Dedifferentiated amniotic fluid mesenchymal stem cell (primary cell): ENCODE measurements around the gene CENPU.
"Not testable (repeated sequence)": the region's sequence is repeated elsewhere in the genome, so short reads cannot be mapped to it uniquely, and the experiment has no call there.

Experiments
- DNase-seq: peaks from one replicate; pipeline ENCODE4 v3.0.0-alpha.2; 2016; ENCODE audit errors: extremely low spot score

CENPU gene

GRCh38 chr4:184733654-184734524 lies at the start of gene CENPU:
Gene CENPU (minus strand): TSS chr4:184734096. CDS start chr4:184734062, 34 bp downstream.
- peak; percentile 98 for DNase-seq

- no peak for DNase-seq
Observed at GRCh38 chr4:184782731-184783373, 49.0 kb upstream of the CENPU start.

- DNase-seq: not testable (repeated sequence)
Observed at GRCh38 chr4:184779160-184779559, 45.3 kb upstream of the CENPU start.

GRCh38 chr4:184778325-184778724 lies 44.4 kb upstream of the CENPU start:
- no peak for DNase-seq

- DNase-seq: no peak
Observed at GRCh38 chr4:184776821-184777220, 42.9 kb upstream of the CENPU start.

GRCh38 chr4:184775854-184776555 lies 42.1 kb upstream of the CENPU start:
- DNase-seq: no peak

GRCh38 chr4:184774152-184774551 lies 40.3 kb upstream of the CENPU start:
- no peak for DNase-seq

GRCh38 chr4:184771416-184771815 lies 37.5 kb upstream of the CENPU start:
- no peak for DNase-seq

GRCh38 chr4:184769141-184769765 lies 35.4 kb upstream of the CENPU start:
- no peak for DNase-seq

GRCh38 chr4:184768296-184768695 lies 34.4 kb upstream of the CENPU start:
- no peak for DNase-seq

- no peak for DNase-seq
Observed at GRCh38 chr4:184766446-184766845, 32.5 kb upstream of the CENPU start.

- DNase-seq: no peak
Observed at GRCh38 chr4:184765473-184766340, 31.8 kb upstream of the CENPU start.

- DNase-seq: no peak
Observed at GRCh38 chr4:184764601-184765000, 30.7 kb upstream of the CENPU start.

- DNase-seq: no peak
Observed at GRCh38 chr4:184763150-184763780, 29.4 kb upstream of the CENPU start.

- DNase-seq: no peak
Observed at GRCh38 chr4:184762100-184762499, 28.2 kb upstream of the CENPU start.

GRCh38 chr4:184760681-184761080 lies 26.8 kb upstream of the CENPU start:
- no peak for DNase-seq

GRCh38 chr4:184757810-184758209 lies 23.9 kb upstream of the CENPU start:
- DNase-seq: no peak

GRCh38 chr4:184756399-184756798 lies 22.5 kb upstream of the CENPU start:
- DNase-seq: no peak

GRCh38 chr4:184755278-184755677 lies 21.4 kb upstream of the CENPU start:
- DNase-seq: peak; percentile 56

- no peak for DNase-seq
Observed at GRCh38 chr4:184752496-184753275, 18.8 kb upstream of the CENPU start.
